Mesothelial cell of epicardium (in vitro differentiated cells): ENCODE measurements around the gene MPP2. TPM values are rescaled to one million over a fixed set of nuclear protein-coding genes. Genes with fewer than 3 reads are reported as not detected.

Experiments used
- DNase-seq, 2 experiments: peaks; one replicate each; pipeline ENCODE4 v3.0.0; 2021; ENCODE audit warnings: low spot score in 2 of 2; ENCODE audit not compliant: unreplicated experiment in 2 of 2
- H3K27ac Mint-ChIP-seq: 2 replicates; pipeline ENCODE4 v1.8.0; 2021; ENCODE audit warnings: mixed read lengths
- H3K27me3 Mint-ChIP-seq: 2 replicates; pipeline ENCODE4 v1.8.0; 2021; ENCODE audit warnings: low read depth, mixed read lengths
- H3K36me3 Mint-ChIP-seq: 2 replicates; pipeline ENCODE4 v1.8.0; 2021; ENCODE audit warnings: mixed read lengths
- H3K4me1 Mint-ChIP-seq: 2 replicates; pipeline ENCODE4 v1.8.0; 2021; ENCODE audit warnings: mixed read lengths
- H3K4me3 Mint-ChIP-seq: 2 replicates; pipeline ENCODE4 v1.8.0; 2021; ENCODE audit warnings: mild to moderate bottlenecking, moderate library complexity, mixed read lengths
- H3K9me3 Mint-ChIP-seq: 2 replicates; pipeline ENCODE4 v1.8.0; 2021; ENCODE audit warnings: mixed read lengths
- CTCF ChIP-seq: fragments of 200-600 bp; sonication (generic); IDR thresholded peaks from one replicate; pipeline ENCODE4 v1.5.0; 2021; ENCODE audit warnings: antibody characterized with exemption; ENCODE audit not compliant: unreplicated experiment
- total RNA-seq: library from RNA; stranded (reverse); gene quantifications from 3 replicates; pipeline ENCODE4 v1.2.1, GENCODE V29; 2021

The MPP2 gene
- total RNA-seq, 1 donor from 2014 or later, result 14.1 TPM

GRCh38 chr17:43935926-43936261, 28.6 kb upstream of the MPP2 start:
- Mint-ChIP-seq H3K9me3 (no peaks in the 10 kb centered on the region), H3K36me3 (no peaks in the 10 kb centered on the region), H3K4me3 (no peak overlapping the region), H3K27me3 (peaks cover 35% of the 10 kb centered on the region), H3K27ac (no peak overlapping the region), H3K4me1 (peaks cover 3% of the 10 kb centered on the region)
- DNase-seq, result no peak
- no peak for TF ChIP-seq CTCF

- DNase-seq, result no peak
- H3K36me3 Mint-ChIP-seq, result no peaks in the 10 kb centered on the region
- no peak for TF ChIP-seq CTCF
- no peak overlapping the region for H3K4me3 Mint-ChIP-seq
- H3K4me1 Mint-ChIP-seq, result peaks cover 3% of the 10 kb centered on the region
- no peaks in the 10 kb centered on the region for H3K9me3 Mint-ChIP-seq
- peaks cover 32% of the 10 kb centered on the region for H3K27me3 Mint-ChIP-seq
- no peak overlapping the region for H3K27ac Mint-ChIP-seq
These were observed 28.0 kb upstream of the MPP2 start for GRCh38 chr17:43935204-43935925.

- Mint-ChIP-seq H3K27me3 (peaks cover 31% of the 10 kb centered on the region), H3K27ac (no peak overlapping the region), H3K9me3 (no peaks in the 10 kb centered on the region), H3K4me1 (peaks cover 3% of the 10 kb centered on the region), H3K4me3 (no peak overlapping the region), H3K36me3 (no peaks in the 10 kb centered on the region)
- TF ChIP-seq CTCF, result no peak
- no peak for DNase-seq
These were observed 25.6 kb upstream of the MPP2 start for GRCh38 chr17:43932923-43933322.

GRCh38 chr17:43932357-43932756, 25.0 kb upstream of the MPP2 start:
- Mint-ChIP-seq H3K9me3 (no peaks in the 10 kb centered on the region), H3K4me3 (no peak overlapping the region), H3K36me3 (no peaks in the 10 kb centered on the region), H3K4me1 (peaks cover 6% of the 10 kb centered on the region), H3K27me3 (peaks cover 34% of the 10 kb centered on the region), H3K27ac (no peak overlapping the region)
- no peak for DNase-seq
- TF ChIP-seq CTCF, result no peak

GRCh38 chr17:43931062-43931571, 23.8 kb upstream of the MPP2 start:
- no peak overlapping the region for H3K4me3 Mint-ChIP-seq
- no peaks in the 10 kb centered on the region for H3K9me3 Mint-ChIP-seq
- H3K36me3 Mint-ChIP-seq, result no peaks in the 10 kb centered on the region
- H3K27ac Mint-ChIP-seq, result no peak overlapping the region
- H3K4me1 Mint-ChIP-seq, result peaks cover 9% of the 10 kb centered on the region
- DNase-seq, result no peak
- peaks cover 38% of the 10 kb centered on the region for H3K27me3 Mint-ChIP-seq
- TF ChIP-seq CTCF, result no peak
